HG03064 (cell line): ENCODE measurements around the gene PLEKHH1.

Experiments used
- ATAC-seq: cut with Tn5 transposase; IDR thresholded peaks from one replicate; pipeline ENCODE4 v1.9.1; 2021; ENCODE audit warnings: low read depth; ENCODE audit not compliant: unreplicated experiment

PLEKHH1 gene

DNA sequence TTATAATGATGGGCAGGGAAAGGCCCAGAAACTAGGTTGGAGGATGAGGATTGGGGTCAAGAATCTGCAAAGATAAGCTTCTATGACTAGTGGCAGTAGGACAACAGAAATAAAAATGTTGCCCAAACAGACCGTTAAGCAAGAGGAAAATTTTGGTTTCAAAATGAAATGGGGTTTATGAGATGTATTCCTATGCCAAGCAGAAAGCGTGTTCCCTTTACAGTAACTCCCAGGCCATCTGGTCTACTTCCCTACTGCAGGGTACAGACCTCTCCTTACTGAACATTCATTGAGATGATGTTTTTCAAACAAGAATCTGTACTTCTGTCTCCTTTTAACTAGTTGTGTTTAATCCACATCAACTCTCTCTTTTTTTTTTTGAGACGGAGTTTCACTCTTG, 24.1 kb upstream of the PLEKHH1 start:
- no peak for ATAC-seq

DNA sequence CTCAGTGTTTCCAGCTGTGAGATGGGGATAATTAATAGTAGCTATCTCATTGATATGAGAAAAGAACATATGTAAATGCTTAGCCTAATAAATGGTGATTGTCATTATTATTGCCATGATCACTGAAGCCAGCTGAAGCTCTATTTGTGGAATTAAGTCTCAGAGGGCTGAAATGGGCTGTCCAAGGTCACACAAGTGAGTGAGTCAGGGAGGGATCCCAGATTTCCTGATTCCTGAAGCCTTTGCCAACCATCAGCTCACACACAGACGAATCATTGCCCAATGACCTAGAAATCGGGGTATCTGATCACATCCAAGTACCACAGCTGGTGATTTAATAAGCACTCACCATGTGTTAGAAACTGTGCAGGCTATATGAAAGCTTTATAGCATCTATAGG, 23.0 kb upstream of the PLEKHH1 start:
- no peak for ATAC-seq

- ATAC-seq = no peak
Observed at GRCh38 chr14:67510836-67511235, 22.3 kb upstream of the PLEKHH1 start.

GRCh38 chr14:67512463-67513310, 20.4 kb upstream of the PLEKHH1 start:
- no peak for ATAC-seq

GRCh38 chr14:67513631-67514108, 19.4 kb upstream of the PLEKHH1 start:
- ATAC-seq = no peak

GRCh38 chr14:67514203-67514607, 18.9 kb upstream of the PLEKHH1 start:
- ATAC-seq = no peak

DNA sequence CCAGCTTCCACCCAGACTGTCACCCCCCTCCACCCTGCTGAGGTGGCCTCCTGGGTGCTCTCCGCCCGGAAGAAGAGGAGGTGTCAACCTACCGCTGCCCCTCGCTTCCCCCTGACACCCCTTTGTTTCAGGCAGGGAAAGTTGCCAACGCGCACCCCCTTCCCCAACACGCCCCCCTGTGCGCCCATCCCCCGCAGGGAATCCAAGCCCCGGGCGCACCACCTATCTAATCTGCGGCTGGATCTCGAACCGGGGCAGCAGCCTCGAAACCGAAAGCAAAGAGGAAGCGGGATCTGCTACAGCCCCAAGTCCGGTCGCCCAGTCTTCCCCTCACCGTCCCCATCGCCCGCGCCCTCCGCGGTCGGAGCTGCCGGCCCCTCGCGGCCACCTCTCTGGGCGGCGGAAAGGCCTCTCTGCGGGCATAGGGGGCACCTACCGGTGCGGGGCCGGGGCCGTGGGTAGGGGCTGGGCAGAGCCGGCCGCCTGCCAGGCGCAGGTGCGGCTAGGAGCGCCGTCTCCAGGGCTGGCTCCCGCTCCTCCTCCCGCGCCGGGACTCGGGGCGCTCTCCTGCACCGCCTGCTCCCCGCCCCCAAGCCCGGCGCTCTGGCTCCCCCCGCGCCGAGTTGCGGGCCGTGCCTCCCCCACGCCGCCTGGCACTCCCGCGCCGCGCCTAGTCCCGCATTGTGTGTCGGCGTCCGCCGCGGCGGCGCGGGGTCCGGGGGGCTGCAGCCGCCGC, 18.3 kb upstream of the PLEKHH1 start:
- no peak for ATAC-seq

GRCh38 chr14:67515386-67516079, 17.6 kb upstream of the PLEKHH1 start:
- no peak for ATAC-seq

GRCh38 chr14:67516676-67517075, 16.4 kb upstream of the PLEKHH1 start:
- ATAC-seq = no peak

DNA sequence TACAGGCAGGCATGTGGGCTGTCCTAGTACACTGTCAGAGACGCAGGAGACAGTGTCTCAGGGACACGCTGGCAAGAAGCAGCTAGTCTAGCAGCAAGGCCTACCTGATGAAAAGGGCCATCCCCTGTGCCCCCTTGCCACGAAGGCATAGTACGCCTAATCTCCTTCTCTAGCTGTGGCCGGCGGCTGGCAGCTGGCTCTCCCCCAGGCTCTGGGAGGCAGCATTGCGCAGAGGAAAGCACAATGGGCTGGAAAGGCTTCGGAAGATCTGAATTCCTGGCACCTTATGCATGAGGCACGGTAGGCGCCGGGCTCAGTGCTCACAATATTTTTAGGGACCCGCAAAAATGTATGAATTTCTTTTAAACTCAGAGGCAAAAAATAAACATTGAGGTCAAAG, 16.0 kb upstream of the PLEKHH1 start:
- no peak for ATAC-seq

DNA sequence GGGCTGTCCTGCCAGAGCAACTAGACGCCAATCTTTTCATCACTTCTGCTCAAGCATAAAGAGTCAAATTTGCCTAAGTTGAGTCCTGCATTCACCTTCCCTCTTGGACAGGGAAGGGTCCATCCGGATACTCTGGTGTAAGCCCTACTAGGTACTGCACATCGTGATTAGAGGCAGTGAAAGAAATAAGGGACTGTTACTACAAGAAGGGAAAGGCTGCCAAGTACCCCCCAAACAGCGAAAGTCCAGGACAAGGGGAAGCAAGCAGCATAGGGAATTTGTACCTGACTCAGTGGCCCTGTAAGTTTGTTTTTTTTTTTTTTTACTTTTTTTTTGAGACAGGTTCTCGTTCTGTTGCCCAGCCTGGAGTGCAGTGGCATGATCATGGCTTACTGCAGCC, 13.7 kb upstream of the PLEKHH1 start:
- ATAC-seq = no peak

GRCh38 chr14:67520482-67520881, 12.6 kb upstream of the PLEKHH1 start:
- ATAC-seq = no peak

DNA sequence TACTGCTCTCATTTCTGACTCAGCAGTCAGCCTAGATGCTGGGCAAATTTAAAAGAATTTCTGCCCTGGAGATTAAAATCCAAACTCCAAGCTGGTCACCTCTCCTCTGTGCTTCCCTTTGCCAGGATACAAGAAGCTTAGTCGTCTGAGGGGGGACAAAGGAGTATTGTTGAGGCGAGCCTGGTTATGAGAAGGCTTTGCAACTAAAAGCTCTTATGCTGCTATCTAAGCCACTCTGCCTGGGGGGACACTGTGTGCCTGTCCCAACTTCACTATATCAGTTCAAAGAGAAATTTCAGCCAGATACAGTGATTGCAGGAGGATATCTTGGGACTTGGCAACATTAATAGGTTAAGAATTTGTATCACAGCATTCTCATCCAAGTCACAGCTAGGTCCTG, 10.8 kb upstream of the PLEKHH1 start:
- no peak for ATAC-seq

DNA sequence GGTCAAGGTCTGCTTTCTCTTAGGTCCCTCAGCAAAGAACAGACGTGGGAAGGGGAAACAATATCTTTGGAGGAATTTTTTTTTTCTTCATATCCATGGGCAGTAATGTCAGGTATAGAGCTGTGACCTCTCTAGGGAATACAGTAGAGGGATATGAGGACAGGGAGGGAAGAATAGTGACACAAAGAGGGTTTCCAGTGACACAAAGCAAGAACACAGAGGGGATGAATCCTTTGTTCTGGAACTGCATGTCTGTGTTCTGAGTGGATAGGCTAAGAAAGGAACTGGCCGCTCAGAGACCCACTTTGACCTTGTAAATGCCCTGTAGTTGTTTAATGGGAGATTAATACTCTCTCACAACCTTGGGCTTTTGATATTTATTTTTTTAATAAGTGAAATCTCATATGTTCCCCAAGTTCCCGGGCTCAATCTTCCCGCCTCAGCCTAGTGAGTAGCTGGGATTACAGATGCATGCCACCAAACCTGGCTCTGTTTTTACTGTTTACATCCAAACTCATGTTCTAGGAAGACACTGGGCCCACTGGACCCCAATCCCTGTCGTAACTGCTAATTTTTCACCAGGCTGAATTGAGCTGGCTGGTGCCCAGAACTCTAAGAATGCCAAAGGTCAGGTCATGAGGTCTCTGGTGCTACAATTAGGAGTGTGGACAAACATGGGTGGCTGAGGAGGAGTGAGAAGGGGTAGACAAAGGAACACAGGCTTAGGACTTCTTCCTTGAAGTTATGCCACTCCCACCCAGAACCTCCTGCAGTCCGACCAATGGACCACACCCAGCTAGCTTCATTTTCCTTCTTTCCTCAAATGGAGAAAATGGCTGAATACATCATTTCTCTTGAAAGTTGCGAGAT, 9.1 kb upstream of the PLEKHH1 start:
- no peak for ATAC-seq

GRCh38 chr14:67524634-67524963, 8.5 kb upstream of the PLEKHH1 start:
- ATAC-seq = no peak

- no peak for ATAC-seq
Observed at GRCh38 chr14:67525389-67525788, 7.7 kb upstream of the PLEKHH1 start.

DNA sequence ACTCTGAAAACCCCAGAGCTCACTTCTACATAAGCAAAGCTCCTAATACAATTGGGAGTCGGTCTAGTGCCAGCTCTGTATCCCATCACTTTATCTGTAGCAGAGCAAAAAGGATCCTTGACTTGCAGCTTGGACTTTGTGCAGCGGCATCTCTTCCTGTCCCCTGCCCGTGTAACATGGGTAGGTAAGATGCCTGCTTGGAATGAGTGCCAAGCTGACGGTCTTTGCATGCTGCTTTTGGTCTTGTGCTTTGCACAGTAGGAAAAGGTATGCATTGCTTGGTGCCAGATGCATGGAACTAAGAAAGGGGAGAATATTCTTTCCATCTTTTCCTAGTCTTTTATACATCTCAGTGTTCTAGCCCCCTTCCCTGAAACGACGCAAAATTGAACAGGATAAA, 6.9 kb upstream of the PLEKHH1 start:
- no peak for ATAC-seq

GRCh38 chr14:67526676-67527459, 6.2 kb upstream of the PLEKHH1 start:
- no peak for ATAC-seq

GRCh38 chr14:67527756-67528155, 5.3 kb upstream of the PLEKHH1 start:
- no peak for ATAC-seq

- no peak for ATAC-seq
Observed at GRCh38 chr14:67528276-67528675, 4.8 kb upstream of the PLEKHH1 start.
